ENCODE data around the gene GLYATL3.

Gene GLYATL3

GRCh38 chr6:49556429-49556837 is 56.7 kb downstream of the GLYATL3 start (continued):
- no peak for TF ChIP-seq TOX (CRISPR knock-in tag; IDR thresholded peaks at IDR 0.05; ENCODE audit: borderline replicate concordance)
- no peak for TF ChIP-seq SNAI2 (CRISPR knock-in tag; IDR thresholded peaks at IDR 0.05)
- no peak for TF ChIP-seq ZC3H10 (CRISPR knock-in tag; IDR thresholded peaks at IDR 0.05)
- TF ChIP-seq RARB (CRISPR knock-in tag; IDR thresholded peaks at IDR 0.05) = no peak

GRCh38 chr6:49557177-49557576 is 57.5 kb downstream of the GLYATL3 start:
- no peak for TF ChIP-seq PATZ1 (CRISPR knock-in tag; IDR thresholded peaks at IDR 0.05; ENCODE audit: borderline replicate concordance)
- TF ChIP-seq SNAI2 (CRISPR knock-in tag; IDR thresholded peaks at IDR 0.05) = no peak
- no peak for ATAC-seq

- ATAC-seq = no peak
- TF ChIP-seq ESRRG (CRISPR knock-in tag; IDR thresholded peaks at IDR 0.05) = no peak
- TF ChIP-seq TOX (CRISPR knock-in tag; IDR thresholded peaks at IDR 0.05; ENCODE audit: borderline replicate concordance) = no peak
- TF ChIP-seq ZC3H10 (CRISPR knock-in tag; IDR thresholded peaks at IDR 0.05) = no peak
- TF ChIP-seq POU6F1 (CRISPR knock-in tag; IDR thresholded peaks at IDR 0.05; ENCODE audit: borderline replicate concordance, low read depth) = no peak
- TF ChIP-seq GLIS3 (CRISPR knock-in tag; IDR thresholded peaks at IDR 0.05) = no peak
- TF ChIP-seq ZNF70 (CRISPR knock-in tag; IDR thresholded peaks at IDR 0.05) = no peak
- TF ChIP-seq BACH2 (CRISPR knock-in tag; IDR thresholded peaks at IDR 0.05; ENCODE audit: borderline replicate concordance) = no peak
- TF ChIP-seq CSRNP3 (CRISPR knock-in tag; IDR thresholded peaks at IDR 0.05) = no peak
- no peak for TF ChIP-seq RARB (CRISPR knock-in tag; IDR thresholded peaks at IDR 0.05)
- no peak for TF ChIP-seq PATZ1 (CRISPR knock-in tag; IDR thresholded peaks at IDR 0.05; ENCODE audit: borderline replicate concordance)
- TF ChIP-seq PPARA (CRISPR knock-in tag; IDR thresholded peaks at IDR 0.05; ENCODE audit: borderline replicate concordance) = no peak
Measured at GRCh38 chr6:49558238-49558637, 58.5 kb downstream of the GLYATL3 start.

- ATAC-seq = no peak
- no peak for TF ChIP-seq ARNTL (CRISPR knock-in tag; IDR thresholded peaks at IDR 0.05; ENCODE audit: borderline replicate concordance, low read depth)
- TF ChIP-seq POU6F1 (CRISPR knock-in tag; IDR thresholded peaks at IDR 0.05; ENCODE audit: borderline replicate concordance, low read depth) = no peak
- TF ChIP-seq CREB5 (CRISPR knock-in tag; IDR thresholded peaks at IDR 0.05; ENCODE audit: low read depth) = no peak
- TF ChIP-seq ZFP30 (CRISPR knock-in tag; IDR thresholded peaks at IDR 0.05) = no peak
- no peak for TF ChIP-seq BACH2 (CRISPR knock-in tag; IDR thresholded peaks at IDR 0.05; ENCODE audit: borderline replicate concordance)
- TF ChIP-seq TOX (CRISPR knock-in tag; IDR thresholded peaks at IDR 0.05; ENCODE audit: borderline replicate concordance) = no peak
- no peak for TF ChIP-seq CSDC2 (CRISPR knock-in tag; IDR thresholded peaks at IDR 0.05)
- TF ChIP-seq PPARA (CRISPR knock-in tag; IDR thresholded peaks at IDR 0.05; ENCODE audit: borderline replicate concordance) = no peak
- no peak for TF ChIP-seq ZNF70 (CRISPR knock-in tag; IDR thresholded peaks at IDR 0.05)
- TF ChIP-seq TCF4 (CRISPR knock-in tag; IDR thresholded peaks at IDR 0.05; ENCODE audit: borderline replicate concordance) = no peak
- no peak for TF ChIP-seq RARB (CRISPR knock-in tag; IDR thresholded peaks at IDR 0.05)
- TF ChIP-seq OSR1 (CRISPR knock-in tag; IDR thresholded peaks at IDR 0.05) = no peak
- TF ChIP-seq ISL1 (CRISPR knock-in tag; IDR thresholded peaks at IDR 0.05) = no peak
Measured at GRCh38 chr6:49563006-49563886, 63.5 kb downstream of the GLYATL3 start.

Measured in SK-N-SH treated with all-trans-retinoic acid at 6 μM for 48 hours (cell line).